AG04449 (cell line): Measurements from ENCODE around the gene ACOX3.

Source experiments
- CTCF ChIA-PET: fragments of 350-600 bp; formaldehyde crosslinking; extraction: SDS; loops from one replicate; lab custom pipeline; 2021; ENCODE audit warnings: antibody characterized with exemption; lab: Yijun Ruan, JAX
- POLR2A ChIA-PET: fragments of 400-600, 350-600 bp; formaldehyde crosslinking; extraction: SDS; loops from one replicate; lab custom pipeline; 2020; ENCODE audit warnings: antibody characterized with exemption, inconsistent platforms; lab: Yijun Ruan, JAX
- DNase-seq: peaks from one replicate; pipeline ENCODE4 v3.0.0-alpha.2; 2010; ENCODE audit warnings: low read depth, low spot score
- H3K4me3 ChIP-seq: 2 replicates; pipeline ENCODE4 v1.5.1; 2011; ENCODE audit warnings: low read depth, mild to moderate bottlenecking, control low read depth, low read length
- CTCF ChIP-seq: IDR thresholded peaks from one replicate; pipeline ENCODE4 v1.5.1; 2011; ENCODE audit warnings: mild to moderate bottlenecking, moderate library complexity, low read length, control low read depth, inconsistent platforms; ENCODE audit not compliant: insufficient read depth; ENCODE audit errors: missing control alignments

ACOX3 gene

GRCh38 chr4:8473198-8473919 is 32.8 kb upstream of the ACOX3 start:
- CTCF ChIA-PET = interaction anchor here (1.2 to 9.9 kb wide), 7 partner anchors 73 to 134 kb away, joined by 3 to 202 read pairs (median 8); partner anchors contain the start of gene CPZ
- no peak overlapping the region for H3K4me3 ChIP-seq
- POLR2A ChIA-PET = interaction anchor here (2.2 kb wide), 1 partner anchor 119 kb away, joined by 12 read pairs; the partner anchor contains the start of gene CPZ
- DNase-seq = no peak
- TF ChIP-seq CTCF = no peak

GRCh38 chr4:8472689-8473197 is 32.2 kb upstream of the ACOX3 start:
- CTCF ChIA-PET = interaction anchor here (1.1 to 9.9 kb wide), 8 partner anchors 11 to 135 kb away, joined by 3 to 202 read pairs (median 6); partner anchors contain the start of gene CPZ
- POLR2A ChIA-PET = interaction anchor here (0.9 to 2.2 kb wide), 2 partner anchors 34 to 120 kb away, joined by 3 to 12 read pairs; partner anchors contain the start of gene CPZ
- no peak for TF ChIP-seq CTCF
- DNase-seq = peak; percentile 95
- no peak overlapping the region for H3K4me3 ChIP-seq

- TF ChIP-seq CTCF = no peak
- ChIA-PET CTCF (interaction anchor here (1.0 to 9.9 kb wide), 8 partner anchors 11 to 135 kb away, joined by 3 to 202 read pairs (median 6); partner anchors contain the start of gene CPZ), POLR2A (interaction anchor here (0.9 to 2.2 kb wide), 2 partner anchors 35 to 120 kb away, joined by 3 to 12 read pairs; partner anchors contain the start of gene CPZ)
- DNase-seq = no peak
- H3K4me3 ChIP-seq = no peak overlapping the region
Observed at GRCh38 chr4:8472158-8472688, 31.7 kb upstream of the ACOX3 start.

- H3K4me3 ChIP-seq = no peak overlapping the region
- no peak for TF ChIP-seq CTCF
- ChIA-PET POLR2A (interaction anchor here (0.6 kb wide), 1 partner anchor 10 kb away, joined by 4 read pairs; no protein-coding TSS in a partner anchor), CTCF (interaction anchor here (0.5 to 9.9 kb wide), 9 partner anchors 10 to 136 kb away, joined by 3 to 202 read pairs (median 8); partner anchors contain the start of gene CPZ)
- no peak for DNase-seq
Observed at GRCh38 chr4:8471211-8471875, 30.8 kb upstream of the ACOX3 start.

GRCh38 chr4:8470451-8471024 is 30.0 kb upstream of the ACOX3 start:
- DNase-seq = no peak
- CTCF ChIA-PET = interaction anchor here (0.5 to 9.9 kb wide), 9 partner anchors 8 to 137 kb away, joined by 3 to 202 read pairs (median 20); partner anchors contain the start of gene CPZ
- H3K4me3 ChIP-seq = no peak overlapping the region
- TF ChIP-seq CTCF = no peak
- POLR2A ChIA-PET = no interaction called here
